Measurements from ENCODE around the gene ADORA2A.

The ADORA2A gene

DNA sequence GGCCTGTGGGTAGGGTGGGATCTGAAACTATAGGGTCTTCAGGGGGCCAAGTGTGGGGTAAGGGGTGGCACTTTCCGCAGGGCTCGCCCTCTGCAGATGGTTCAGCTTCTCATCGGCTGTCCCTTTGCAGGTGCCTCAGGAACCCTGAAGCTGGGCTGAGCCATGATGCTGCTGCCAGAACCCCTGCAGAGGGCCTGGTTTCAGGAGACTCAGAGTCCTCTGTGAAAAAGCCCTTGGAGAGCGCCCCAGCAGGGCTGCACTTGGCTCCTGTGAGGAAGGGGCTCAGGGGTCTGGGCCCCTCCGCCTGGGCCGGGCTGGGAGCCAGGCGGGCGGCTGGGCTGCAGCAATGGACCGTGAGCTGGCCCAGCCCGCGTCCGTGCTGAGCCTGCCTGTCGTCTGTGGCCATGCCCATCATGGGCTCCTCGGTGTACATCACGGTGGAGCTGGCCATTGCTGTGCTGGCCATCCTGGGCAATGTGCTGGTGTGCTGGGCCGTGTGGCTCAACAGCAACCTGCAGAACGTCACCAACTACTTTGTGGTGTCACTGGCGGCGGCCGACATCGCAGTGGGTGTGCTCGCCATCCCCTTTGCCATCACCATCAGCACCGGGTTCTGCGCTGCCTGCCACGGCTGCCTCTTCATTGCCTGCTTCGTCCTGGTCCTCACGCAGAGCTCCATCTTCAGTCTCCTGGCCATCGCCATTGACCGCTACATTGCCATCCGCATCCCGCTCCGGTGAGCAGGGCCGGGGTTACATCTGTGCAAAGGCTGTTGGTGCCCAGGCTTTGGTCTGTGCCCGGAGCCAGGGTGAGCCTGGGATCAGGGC, 5.8 kb downstream of the ADORA2A start:
- no peak for DNase-seq (ENCODE audit: low read depth, low spot score)

DNA sequence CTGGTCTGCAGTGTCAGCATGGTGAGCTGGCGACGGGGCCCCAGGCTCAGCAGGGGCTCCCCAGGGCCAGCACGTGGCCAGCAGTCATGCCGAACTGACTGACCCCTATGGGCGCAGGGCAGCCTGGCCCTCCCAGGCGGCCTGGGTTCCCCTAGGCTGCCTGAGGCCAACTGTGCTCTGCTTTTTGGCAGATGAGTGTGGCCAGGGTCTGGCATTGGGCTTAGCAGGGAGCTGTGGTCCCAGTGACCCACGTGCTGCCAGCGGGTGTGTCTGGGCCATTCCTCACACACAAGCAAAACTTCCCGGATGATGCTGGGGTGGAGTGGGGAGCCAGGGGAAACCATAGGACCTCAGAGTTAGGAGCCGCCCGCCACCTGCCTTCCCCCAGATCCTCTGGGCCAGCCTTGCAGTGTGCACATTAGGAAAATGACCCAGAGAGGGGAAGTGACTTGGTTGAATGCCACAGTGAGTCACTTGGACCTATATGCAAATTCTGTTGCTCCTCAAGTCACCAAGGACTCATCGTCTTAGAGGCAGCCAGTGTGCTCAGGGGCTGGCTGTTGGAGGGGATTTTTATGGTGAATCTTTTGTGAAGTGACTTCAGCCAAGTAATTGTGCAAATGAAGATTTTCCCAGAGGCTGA, 6.5 kb downstream of the ADORA2A start:
- DNase-seq (ENCODE audit: low read depth, low spot score), result no peak

GRCh38 chr22:24434471-24435322, 7.3 kb downstream of the ADORA2A start:
- DNase-seq (ENCODE audit: low read depth, low spot score), result no peak

GRCh38 chr22:24435323-24435645, 7.9 kb downstream of the ADORA2A start:
- no peak for DNase-seq (ENCODE audit: low read depth, low spot score)

GRCh38 chr22:24435861-24436371, 8.5 kb downstream of the ADORA2A start:
- no peak for DNase-seq (ENCODE audit: low read depth, low spot score)

- DNase-seq (ENCODE audit: low read depth, low spot score), result no peak
Observed at GRCh38 chr22:24436553-24436952, 9.2 kb downstream of the ADORA2A start.

- no peak for DNase-seq (ENCODE audit: low read depth, low spot score)
Observed at GRCh38 chr22:24437091-24437490, 9.7 kb downstream of the ADORA2A start.

DNA sequence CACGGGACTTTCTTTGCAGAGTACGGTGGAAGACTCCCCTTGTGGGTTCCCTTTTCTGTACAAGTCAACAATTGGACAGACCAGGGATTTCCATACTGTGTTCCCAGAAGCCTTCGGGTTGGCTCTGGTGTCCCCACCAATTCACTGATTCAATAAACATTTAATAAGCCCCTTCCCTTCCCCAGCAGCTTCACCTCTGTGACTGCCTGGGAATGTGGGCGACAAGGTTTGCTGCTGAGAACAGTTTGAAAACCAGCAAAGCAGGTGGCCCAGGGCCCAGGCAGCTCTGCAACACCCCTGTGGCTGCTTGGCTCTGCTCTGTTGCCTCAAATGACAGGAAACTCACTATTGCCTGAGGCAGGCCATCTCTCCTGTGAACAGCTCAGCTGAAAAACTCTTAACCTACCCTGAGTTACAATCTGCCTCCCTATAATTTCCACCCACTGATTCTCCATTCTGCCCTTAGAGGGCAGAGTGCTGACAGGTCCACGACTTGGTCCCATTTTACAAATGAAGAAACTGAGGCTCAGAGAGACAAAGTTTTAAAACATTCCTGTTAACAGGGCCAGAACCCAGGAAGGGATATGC, 10.4 kb downstream of the ADORA2A start:
- DNase-seq (ENCODE audit: low read depth, low spot score), result no peak

- DNase-seq (ENCODE audit: low read depth, low spot score), result no peak
Observed at GRCh38 chr22:24440270-24440717, 12.9 kb downstream of the ADORA2A start.

DNA sequence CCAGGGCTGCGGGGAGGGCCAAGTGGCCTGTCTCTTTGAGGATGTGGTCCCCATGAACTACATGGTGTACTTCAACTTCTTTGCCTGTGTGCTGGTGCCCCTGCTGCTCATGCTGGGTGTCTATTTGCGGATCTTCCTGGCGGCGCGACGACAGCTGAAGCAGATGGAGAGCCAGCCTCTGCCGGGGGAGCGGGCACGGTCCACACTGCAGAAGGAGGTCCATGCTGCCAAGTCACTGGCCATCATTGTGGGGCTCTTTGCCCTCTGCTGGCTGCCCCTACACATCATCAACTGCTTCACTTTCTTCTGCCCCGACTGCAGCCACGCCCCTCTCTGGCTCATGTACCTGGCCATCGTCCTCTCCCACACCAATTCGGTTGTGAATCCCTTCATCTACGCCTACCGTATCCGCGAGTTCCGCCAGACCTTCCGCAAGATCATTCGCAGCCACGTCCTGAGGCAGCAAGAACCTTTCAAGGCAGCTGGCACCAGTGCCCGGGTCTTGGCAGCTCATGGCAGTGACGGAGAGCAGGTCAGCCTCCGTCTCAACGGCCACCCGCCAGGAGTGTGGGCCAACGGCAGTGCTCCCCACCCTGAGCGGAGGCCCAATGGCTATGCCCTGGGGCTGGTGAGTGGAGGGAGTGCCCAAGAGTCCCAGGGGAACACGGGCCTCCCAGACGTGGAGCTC, 13.5 kb downstream of the ADORA2A start:
- DNase-seq (ENCODE audit: low read depth, low spot score), result no peak

DNA sequence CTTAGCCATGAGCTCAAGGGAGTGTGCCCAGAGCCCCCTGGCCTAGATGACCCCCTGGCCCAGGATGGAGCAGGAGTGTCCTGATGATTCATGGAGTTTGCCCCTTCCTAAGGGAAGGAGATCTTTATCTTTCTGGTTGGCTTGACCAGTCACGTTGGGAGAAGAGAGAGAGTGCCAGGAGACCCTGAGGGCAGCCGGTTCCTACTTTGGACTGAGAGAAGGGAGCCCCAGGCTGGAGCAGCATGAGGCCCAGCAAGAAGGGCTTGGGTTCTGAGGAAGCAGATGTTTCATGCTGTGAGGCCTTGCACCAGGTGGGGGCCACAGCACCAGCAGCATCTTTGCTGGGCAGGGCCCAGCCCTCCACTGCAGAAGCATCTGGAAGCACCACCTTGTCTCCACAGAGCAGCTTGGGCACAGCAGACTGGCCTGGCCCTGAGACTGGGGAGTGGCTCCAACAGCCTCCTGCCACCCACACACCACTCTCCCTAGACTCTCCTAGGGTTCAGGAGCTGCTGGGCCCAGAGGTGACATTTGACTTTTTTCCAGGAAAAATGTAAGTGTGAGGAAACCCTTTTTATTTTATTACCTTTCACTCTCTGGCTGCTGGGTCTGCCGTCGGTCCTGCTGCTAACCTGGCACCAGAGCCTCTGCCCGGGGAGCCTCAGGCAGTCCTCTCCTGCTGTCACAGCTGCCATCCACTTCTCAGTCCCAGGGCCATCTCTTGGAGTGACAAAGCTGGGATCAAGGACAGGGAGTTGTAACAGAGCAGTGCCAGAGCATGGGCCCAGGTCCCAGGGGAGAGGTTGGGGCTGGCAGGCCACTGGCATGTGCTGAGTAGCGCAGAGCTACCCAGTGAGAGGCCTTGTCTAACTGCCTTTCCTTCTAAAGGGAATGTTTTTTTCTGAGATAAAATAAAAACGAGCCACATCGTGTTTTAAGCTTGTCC, 14.3 kb downstream of the ADORA2A start:
- DNase-seq (ENCODE audit: low read depth, low spot score), result no peak

DNA sequence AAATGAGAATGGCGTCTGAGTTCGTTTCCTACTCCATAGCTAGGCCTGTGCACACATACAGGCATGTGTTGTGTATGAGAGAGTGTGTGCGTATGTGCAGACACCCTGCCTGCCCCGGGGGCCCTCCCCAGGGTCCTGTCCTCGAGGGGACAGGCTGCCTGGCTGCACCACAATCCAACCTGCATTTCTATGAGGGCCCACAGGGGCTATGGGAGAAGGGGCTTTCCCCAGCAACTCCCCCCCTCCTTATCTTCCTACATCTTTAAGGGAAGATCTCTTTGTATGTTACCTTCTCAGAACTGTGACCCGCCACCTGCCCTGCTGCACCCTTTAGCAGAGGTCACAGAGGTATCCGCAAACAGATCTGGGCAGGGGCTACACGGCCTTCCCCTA, 14.9 kb downstream of the ADORA2A start:
- no peak for DNase-seq (ENCODE audit: low read depth, low spot score)

DNA sequence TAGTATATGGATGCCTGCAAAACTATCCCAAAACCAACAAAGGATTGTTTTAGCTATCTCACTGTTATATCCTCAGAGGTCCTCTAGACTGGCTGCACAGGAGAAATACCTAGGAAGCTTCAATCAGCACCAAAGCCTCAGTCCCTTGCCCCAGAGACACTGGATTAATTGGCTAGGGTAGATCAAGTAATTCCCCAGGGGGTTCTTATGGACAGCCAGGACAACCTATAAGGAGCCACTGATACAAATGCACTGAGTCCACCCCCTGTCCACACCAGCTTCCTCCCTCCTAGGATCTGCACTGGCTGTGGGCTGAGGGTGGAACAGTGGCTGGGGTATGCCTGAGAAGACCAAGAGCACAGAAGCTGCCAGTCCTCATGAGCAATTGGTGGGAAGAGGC, 16.3 kb downstream of the ADORA2A start:
- no peak for DNase-seq (ENCODE audit: low read depth, low spot score)

- DNase-seq (ENCODE audit: low read depth, low spot score), result no peak
Observed at GRCh38 chr22:24444251-24444650, 16.9 kb downstream of the ADORA2A start.

DNA sequence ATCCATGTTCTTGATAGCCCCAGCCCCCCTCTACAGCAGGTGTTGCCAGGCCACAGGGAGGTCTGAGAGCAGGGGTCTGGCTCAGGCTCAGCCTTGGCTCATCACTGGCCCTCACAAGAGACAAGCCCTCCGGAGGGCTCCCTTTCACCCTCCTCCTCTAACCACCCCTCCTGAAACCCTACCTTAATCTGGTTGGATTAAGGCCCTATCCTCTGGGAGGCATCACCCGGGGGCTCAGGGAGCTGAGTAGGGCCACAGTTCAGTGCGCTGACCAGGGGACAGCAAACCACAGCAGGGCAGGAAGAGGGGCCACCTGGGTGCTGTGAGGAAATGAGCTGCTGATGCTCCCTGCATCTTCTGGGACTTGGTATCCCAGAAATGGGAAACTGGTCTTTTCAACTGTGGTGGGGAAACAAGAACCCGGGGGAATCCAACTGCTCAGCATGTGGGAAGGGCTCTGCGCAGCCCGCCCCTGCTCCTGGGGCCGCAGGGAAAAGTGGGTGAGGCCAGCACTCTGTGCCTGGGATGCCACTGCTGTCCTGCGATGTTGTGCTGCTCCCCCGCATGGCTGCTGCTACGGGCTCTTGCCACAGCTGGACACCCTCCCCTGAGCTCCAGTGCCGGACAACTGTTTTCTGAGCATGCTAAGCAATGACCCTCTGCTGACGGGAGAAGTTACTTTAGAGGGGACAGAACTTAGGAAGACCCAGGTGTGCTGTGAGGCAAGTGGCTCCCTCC, 17.5 kb downstream of the ADORA2A start:
- DNase-seq (ENCODE audit: low read depth, low spot score), result no peak

DNA sequence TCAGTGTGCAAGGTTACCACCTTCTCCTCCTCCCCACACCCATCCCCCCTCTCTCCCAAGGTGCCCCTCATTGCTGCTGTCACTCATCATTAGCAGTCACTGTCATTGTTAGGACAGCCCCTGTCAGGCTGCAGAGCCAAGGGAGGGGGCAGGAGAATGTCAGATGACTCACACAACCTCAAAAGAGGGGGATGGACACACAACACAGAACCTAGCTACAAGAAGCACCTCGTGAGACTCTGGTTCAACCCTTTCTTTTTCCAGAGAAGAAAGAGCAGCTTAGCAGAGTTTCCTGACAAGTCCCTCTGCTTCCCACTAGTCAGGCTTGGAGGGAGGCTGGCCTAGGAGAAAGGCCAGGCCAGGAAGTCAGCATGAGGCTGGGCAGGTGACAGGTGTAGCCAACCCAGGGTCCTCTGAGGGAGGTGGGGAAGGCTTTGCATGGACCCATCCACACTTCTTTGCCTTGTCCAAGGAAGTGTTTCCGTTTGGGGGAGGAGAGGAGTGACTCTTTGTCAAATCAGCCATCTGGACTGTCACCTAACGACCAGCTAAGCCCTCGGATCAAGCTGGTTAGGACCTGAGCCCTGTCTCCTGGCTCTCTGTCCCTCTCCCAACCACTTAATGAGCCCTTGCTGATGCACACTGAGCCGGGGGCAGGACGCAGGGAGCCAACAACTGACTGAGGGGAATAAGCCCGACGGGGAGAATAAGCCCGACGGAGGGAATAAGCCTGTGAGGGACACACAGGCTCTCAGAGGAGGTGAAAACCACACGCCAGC, 18.3 kb downstream of the ADORA2A start:
- DNase-seq (ENCODE audit: low read depth, low spot score), result no peak

DNA sequence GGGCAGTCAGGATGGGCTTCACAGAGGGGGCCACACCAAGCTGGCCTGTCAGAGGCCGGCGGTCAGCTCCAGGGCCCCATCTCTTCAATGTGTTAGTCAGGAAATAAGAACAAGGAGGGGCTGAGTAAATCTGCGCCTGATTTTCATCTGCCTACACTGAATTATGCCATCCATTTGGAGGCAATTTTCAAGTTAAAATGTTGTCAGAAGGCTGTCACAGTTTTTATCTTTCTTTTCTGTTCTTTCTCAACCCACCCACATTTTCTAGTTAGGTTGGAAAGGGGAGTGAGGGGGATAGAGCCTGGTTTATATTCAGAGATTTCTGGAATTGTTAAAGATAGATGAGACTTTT, 18.8 kb downstream of the ADORA2A start:
- no peak for DNase-seq (ENCODE audit: low read depth, low spot score)

DNA sequence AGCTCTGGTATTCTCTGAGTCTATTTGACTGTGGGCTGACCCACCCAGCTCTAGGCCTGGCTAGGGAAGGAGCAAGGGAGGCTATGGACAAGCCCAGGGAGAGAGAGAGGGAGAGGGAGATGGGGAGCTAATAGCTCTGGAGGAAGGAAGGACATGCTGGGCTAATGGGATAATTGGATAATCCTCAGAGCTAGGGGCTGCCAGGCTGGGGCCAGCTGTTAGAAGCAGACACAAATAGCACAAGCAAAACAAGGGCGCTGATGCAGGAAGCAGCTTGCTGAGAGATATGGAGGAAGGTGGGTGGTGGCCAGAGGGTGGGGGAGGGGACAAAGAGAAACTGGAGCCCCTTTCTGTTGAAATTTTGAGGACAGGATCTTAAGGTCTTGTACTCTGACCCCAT, 23.2 kb downstream of the ADORA2A start:
- DNase-seq (ENCODE audit: low read depth, low spot score), result no peak

GRCh38 chr22:24451162-24451561, 23.8 kb downstream of the ADORA2A start:
- no peak for DNase-seq (ENCODE audit: low read depth, low spot score)

All from iPS DF 19.7 (cell line).